Testis (tissue), 2 donors: ENCODE data around the gene MAPK12.

Experiments used
- CTCF ChIP-seq, 3 experiments: fragments of 450-650 bp in 2 of 3; fragments of 200-600 bp in 1 of 3; sonication (generic) in 1 of 3; IDR thresholded peaks; one replicate each; pipeline ENCODE4 v1.5.1; 2016 to 2019; ENCODE audit warnings: antibody characterized with exemption in 3 of 3, mild to moderate bottlenecking in 2 of 3, moderate library complexity in 1 of 3
- POLR2A ChIP-seq: fragments of 450-650 bp; IDR thresholded peaks from one replicate; pipeline ENCODE4 v1.6.1; 2017; ENCODE audit warnings: antibody characterized with exemption, mild to moderate bottlenecking, moderate library complexity

GRCh38 chr22:50283821-50284220 is 22.3 kb upstream of the MAPK12 start:
- TF ChIP-seq CTCF (IDR thresholded peaks at IDR 0.05) (no peak), POLR2A (no peak)
